Urothelium cell line (cell line): ENCODE measurements around the gene ZBTB7C.

ENCODE experiments used
- DNase-seq: peaks from one replicate; pipeline ENCODE4 v3.0.0; 2011; ENCODE audit warnings: low spot score, mixed read lengths
- FAIRE-seq: peaks from 2 replicates; lab custom pipeline; 2011; peaks lifted over from hg19 to GRCh38; lab: Jason Lieb, UNC

Gene ZBTB7C

DNA sequence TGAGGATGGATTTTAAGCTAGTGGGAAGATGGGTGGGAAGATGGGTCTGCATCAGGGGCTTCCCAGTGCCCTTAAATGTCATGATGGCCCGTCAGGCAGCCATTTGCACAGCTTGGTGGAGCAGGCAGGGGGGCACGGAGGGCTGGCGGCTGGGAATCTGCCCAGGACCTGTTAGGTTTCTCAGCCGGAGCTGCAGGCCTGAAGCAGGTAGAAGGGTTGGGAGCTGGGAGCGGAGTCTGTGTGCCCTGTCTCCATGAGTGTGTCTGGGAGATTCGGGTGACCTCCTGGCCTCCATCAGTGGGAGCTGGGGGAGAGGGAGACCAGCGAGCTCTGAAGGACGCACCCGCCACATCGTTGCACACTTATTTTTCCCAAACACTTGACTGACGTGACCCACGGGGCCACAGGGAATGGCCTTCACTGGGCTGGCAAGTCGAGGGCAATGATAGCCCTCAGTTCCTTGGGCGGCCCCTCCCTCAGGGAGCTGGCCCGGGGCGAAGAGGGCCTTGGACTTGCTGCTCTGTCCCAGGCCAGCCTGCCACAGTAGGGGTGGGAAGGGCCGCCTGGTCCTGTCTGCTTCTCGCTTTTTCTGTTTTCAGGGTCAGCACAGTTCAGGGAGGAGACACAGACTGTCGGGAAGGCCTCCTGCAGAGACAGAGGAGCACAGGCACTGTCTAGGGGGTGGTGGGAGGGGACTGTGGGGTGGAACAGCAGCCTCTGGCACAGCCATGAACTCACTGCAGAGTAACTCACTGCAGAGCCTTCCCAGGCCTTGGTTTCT lies 236.8 kb downstream of the ZBTB7C start:
- DNase-seq (no peak), FAIRE-seq (no peak)

DNA sequence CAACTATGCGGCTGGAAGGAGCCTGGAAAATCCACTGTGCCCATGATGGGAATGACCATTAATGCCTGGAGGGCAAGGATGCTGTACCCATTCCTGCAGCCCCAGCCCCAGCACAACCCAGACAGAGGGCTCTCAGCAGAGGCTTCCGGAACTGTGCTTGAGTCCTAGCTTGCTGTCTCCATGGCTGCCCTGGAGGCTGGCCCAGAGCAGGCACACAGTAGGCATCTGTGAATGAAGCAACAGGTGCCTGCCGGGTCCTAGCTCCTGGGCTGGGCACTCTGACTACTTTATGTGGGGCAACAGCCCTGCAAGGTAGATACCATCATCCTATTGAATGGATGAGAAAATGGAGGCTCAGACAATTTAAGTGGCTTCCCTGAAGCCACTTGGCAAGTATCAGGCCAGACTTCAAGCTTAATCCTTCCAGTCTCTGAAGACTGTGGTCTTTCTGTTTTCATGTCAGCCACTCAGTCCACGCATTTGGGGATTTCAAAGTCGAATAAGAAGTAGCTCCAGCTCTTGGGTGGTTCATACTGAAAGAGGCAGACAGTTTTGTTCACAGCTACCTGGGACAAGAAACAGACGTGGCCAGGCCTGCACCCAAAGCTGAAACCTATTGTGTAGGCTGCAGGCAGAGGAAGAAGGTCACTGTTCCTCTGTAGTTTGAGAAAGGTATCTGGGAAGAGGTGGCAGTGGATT lies 237.5 kb downstream of the ZBTB7C start:
- no peak for FAIRE-seq
- DNase-seq: no peak

DNA sequence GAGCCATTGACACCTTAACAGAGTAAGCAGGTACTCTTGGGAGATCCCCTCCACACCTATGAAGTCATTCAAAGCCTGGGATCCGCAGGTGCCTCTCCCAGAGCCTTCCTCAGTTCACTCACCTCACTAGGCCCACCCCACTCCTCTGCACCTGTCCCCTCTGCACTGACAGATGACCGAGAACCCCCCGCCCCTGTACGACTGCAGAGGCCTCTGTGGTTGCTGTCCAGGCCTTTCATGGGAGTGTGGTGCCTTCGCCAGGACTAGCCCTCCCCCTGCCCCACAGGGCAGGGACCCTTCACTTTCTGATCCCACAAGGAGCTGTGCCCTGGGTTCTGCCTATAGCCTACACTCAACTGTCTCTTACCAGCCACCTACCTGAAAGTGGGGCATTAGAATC lies 238.5 kb downstream of the ZBTB7C start:
- DNase-seq (no peak), FAIRE-seq (no peak)

DNA sequence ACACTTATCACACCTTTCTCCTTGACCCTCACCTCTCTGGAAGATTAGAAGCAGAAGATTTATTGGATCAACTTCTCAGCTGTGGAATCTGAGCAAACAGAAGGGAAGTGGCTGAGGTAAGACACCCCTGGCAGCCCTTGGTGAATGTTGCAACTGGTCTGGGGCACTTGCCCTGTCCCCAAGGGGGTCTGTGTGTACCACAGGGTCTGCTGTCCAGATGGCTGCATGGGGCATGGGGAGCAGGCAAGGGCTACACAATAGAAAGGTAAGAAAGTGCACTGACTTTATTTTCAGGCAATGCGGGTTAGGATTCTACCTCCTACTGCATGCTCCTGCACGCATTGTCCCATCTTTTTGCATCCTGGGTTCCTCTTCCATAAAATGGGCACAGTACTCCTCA lies 240.3 kb downstream of the ZBTB7C start:
- DNase-seq: no peak
- FAIRE-seq: no peak

DNA sequence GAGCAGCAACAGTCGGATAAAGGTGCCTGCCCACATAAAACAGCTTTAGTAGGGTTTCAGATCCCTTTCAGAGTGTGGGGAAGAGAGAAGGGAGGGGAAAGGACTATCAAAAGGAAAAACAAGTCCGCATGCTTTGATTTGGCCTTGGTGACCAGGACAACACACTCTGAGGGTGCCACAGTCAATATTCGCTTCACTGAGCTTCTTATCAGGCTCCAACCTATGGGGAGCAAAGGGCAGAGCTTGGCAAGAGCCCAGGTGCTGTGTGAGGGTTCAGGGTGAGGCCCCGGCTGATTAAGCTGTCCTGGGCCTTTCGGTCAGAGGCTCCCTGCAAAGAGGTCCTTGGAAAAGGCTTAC lies 241.3 kb downstream of the ZBTB7C start:
- FAIRE-seq (no peak), DNase-seq (no peak)

DNA sequence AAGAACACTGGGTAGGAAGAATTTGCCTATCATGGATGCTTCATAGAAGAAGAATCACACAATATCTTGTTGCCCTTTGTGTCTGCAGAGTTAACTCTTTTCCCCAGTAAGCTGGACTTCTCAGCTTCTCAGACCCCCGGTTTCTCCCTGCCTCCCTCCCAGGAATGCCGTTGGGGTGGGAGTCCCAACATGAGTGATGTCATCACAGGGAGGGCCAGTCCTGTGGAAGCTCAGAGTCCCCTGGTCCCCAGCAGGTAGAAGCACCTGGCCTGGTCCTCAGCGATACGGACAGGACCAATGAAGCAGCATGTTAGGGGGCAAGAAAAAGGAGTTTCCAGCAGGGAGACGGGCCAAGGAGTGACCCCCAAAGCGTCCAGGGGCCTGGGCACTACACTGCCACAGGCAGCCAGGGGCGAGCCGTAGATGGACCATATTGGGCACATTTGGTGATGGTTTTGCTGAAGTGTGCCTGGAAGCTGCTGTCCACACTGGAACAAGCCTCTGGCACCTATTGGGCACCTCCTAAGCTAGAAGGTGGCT lies 242.8 kb downstream of the ZBTB7C start:
- DNase-seq: no peak
- FAIRE-seq: no peak

DNA sequence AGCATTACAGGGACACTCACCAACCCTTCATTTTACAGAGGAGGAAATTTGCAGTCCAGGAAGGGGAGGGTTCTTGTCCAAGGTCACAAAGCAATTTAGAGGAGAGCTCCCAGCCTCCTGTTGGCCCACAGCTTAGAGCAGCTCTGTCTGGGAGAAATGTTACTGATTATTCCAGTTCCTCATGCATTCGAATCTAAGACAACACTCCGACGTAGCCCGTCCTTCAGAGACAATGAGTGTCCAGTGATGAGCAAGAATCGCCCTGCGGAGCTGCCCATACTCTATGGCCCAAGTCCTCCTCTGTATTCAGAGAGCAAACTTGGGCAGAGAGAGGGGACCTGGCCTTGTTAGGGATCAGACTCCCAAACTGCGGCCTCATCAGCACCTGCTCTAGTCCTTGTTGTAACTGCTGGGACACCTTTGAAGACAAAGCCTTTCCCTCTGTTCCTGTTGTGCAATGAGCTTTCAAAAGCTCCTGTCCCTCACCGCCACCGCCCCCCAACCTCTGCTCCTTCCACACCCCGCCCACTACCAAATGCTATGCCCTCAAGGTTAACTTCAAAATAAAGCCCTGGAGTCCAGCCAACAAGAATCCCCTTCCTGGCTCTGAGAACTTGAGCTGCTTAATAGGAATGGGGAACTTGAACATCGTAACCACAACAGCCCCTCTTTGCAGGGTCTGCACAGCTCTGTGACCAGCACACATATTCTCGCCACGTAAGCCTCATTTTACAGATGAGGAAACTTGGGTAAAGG lies 243.9 kb downstream of the ZBTB7C start:
- FAIRE-seq (no peak), DNase-seq (no peak)

DNA sequence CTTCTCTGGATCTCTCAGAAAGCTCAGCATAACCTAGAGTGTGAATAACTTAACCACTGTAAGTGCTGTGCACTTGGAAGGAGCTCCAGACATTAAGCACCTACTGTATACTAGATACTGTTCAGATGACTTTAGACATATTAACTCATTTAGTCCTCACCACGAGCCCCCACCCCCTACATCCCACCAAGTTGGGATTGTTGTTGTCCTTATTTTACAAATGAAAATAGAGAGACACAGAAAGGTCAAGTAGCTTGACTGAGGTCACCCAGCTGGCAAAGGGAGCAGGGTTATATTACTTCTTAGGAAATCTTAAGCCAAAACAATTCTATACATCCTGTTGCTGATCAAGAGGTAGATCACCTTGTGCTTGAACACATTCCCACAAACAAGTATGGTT lies 244.5 kb downstream of the ZBTB7C start:
- DNase-seq (no peak), FAIRE-seq (no peak)

DNA sequence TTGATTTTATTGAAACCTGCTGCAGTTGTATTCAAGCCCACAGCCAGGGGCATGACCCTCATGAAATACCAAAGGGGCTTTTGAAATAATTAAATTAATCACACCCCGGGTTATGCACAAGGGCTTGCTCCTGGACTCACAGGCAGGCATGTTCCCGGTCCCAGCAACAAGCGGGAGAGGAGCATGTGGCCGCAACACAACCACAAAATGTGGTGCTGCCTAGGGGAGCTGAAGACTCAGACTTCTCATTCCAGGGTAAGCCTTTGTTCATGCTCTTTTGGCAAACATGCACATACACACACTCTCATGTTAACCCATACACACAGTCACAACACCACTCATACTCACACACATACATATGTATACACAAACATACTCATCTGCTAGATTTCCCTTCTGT lies 245.1 kb downstream of the ZBTB7C start:
- DNase-seq: no peak
- no peak for FAIRE-seq

DNA sequence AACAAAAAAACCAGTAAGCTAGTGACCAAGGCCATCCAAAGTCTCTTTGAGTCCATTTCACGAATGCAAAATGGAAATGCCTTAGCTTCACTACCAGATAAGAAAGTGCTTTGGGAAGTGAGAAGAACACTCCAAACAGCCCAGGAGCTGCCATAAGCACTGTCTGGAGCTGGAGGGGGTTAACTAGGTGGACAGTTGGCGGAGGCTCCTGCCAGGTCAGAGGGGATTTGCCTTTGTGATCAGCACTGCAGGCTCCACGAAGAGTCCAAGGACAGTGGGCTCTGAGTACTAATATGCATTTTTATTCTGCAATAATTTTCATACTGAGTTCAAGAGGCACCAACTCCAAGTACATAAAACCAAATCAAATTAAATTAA lies 245.5 kb downstream of the ZBTB7C start:
- DNase-seq (no peak), FAIRE-seq (no peak)

DNA sequence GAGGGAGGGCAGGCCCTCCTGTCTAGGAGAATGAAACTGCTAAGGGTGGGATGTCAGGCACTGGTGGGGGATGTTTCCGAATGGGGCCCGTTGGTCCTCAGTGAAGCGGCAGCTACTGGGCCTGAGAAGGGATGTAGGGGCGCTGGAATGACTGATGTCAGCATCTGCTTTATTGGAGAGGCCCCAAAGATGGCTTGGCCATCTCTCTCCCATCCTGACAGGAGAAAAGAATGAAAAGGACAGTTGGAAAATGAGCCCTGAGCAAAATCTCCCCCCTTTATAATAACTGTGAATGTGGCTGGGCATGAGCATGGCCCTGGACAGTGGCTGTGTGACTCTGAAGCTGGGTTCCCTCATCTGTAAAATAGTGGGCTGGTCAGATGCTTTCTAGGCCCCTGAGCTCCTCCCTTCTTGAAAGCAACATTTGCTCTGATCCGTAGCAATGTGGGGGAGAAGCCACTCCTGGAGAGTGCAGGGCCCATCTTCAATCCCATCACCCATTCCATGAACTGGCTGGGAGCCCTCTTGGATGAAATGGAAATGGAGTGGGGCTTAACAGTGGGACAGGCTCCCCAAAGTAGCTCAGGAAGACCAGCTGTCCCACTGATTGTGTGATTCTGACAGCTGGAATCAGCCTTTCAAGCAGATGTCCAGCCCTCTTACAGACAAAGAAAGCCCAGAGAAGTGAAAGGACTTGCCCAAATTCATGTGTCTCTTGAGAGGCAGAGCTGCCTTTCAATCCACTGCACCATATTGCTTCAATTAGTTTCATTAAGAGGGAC lies 246.0 kb downstream of the ZBTB7C start:
- no peak for DNase-seq
- no peak for FAIRE-seq

DNA sequence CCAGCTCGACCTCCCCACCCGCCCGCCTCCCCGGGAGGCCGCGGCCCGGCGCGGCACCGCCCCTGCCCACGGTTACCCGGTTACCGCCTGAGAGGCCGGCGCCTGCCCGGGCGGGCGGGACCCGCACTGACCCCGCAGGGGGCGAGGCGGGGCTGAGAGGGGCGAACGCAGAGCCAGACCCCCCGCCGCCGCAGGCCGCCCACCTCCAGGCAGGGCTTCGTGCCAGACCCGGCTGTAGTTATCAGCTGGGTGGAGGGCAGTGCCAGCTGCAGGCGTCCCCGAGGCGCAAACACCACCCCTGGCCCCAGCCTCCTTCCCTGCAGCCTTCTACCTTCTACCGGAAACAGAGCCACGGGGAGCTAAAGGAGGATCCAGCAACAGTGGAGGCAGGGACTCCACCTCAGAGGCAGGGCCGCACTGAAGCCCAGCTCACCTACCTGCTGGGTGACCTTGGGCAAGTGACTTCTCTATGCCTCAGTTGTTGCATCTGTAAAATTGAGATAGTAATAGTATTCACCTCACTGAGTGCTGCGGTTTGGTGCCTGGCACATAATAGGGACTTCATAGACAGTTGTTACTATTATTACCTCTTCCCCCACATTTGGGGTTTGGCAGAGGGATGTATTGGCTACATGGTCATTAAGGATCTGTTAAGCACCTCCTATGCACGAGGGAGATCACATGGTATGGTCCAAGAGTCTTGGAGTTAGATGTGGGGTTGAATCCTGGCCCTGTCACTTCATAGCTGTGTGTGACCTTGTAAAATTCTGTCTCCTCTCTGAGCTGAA lies 247.1 kb downstream of the ZBTB7C start:
- DNase-seq: peak; percentile 61
- no peak for FAIRE-seq

DNA sequence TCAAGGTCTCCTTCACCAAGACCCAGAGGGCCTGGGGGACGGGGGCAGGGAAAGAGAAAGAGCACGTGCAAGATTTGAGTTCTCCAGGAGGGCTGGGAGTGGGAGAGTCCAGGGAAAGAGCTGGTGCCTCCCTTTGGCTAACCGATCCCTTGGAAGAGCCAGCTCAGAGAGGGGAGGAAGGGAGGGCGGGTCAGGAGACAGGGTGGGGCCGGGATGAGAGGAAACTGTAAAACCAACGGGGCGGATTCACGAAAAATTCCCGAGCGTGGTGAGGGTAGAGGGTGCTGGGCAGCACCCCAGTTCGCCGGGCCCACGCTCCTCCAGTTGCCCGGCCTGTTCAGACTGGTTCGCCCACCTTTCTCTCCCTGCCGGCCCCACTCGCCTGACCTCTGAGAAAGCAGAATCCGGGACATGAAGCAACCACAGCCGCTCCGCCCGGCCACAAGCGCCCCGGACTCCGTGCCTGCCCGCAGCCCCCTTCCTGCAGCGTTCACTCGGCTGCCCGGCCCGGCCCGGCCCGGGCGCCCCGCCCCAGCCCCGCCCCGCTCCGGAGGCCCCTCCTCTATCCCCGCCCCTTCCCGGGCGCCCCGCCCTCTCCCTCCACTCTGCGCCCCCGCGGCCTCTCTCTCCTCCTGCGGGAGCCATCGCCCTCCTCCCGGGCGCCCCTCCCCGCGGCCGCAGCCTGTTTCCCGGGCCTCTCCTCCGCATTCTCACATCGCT lies 247.8 kb downstream of the ZBTB7C start:
- no peak for FAIRE-seq
- DNase-seq: peak; percentile 85

DNA sequence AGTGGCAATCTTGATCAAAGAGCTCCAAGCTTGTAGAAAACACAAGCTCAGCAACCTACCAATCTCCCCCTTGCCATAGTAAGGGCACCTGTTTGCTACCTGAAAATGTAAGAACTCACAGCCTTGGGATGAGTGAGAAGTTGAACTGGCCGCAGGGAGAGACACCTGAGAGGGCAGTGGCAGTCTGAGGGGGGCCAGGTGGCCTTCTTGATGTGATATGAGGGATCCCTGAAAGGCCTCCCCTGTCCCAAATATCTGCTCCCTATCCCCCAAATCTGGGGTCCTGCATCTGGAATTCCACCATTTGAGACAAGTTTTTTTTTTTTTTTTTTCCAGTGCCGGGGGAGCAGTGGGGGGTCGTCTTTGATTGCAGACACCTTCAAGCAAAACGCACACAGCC lies 248.6 kb downstream of the ZBTB7C start:
- DNase-seq (no peak), FAIRE-seq (no peak)

DNA sequence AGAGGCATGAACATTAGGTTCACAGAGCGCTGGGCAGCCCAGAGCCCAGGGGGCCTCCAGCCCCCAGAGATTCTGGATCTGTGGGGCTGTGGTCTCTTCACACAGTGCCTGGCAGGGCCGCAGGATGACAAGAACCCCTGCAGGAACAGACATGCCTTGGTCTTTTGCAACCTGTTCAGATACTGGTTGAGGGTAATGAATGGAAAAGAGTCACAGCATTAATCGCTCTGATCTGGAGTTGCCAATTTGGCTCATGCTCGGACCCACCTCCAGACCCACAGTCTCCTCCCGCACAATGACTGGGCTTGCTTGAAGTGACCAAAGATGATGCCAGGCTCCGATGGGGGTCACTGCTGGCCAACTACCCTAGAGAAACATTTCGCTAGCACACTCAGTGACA lies 249.4 kb downstream of the ZBTB7C start:
- no peak for FAIRE-seq
- no peak for DNase-seq

DNA sequence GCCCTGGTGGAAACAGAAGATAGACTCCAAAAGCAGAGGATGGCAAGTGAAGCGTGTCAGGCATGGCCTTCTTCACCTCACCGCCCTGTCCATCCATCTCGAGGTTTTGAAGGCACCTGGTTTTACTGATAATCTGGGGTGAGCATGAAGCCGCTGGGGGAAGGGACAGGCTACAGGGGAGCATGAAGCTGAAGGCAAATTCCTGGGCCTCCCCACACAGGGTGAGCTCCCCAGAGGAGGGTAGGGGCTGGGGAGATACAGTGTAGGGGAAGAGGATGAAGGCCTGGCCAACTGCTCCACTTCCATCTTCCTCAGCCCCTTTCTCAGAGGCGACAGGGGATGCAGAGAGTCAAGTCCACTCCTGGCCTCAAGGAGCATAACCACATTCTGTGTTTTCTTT lies 250.5 kb downstream of the ZBTB7C start:
- FAIRE-seq (no peak), DNase-seq (no peak)

DNA sequence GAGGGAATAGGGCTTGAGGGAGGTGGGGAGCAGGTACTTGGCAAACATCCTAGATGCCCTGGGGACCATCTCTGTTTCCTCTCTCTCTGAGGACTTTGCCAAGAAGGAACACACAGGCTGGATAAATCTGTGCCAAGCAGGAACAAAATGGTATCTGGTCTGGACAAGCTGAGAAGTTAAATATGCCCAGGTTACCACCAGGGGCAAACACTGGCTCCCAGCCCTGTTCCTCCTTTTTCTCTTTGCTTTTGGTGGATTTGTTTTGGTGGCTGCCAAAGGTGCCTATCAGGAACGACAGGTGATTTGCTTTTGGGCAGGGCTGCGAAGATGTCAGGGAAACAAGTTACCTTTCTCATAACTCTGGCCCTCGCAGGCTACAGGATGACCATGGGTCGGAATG lies 251.2 kb downstream of the ZBTB7C start:
- FAIRE-seq (no peak), DNase-seq (no peak)

DNA sequence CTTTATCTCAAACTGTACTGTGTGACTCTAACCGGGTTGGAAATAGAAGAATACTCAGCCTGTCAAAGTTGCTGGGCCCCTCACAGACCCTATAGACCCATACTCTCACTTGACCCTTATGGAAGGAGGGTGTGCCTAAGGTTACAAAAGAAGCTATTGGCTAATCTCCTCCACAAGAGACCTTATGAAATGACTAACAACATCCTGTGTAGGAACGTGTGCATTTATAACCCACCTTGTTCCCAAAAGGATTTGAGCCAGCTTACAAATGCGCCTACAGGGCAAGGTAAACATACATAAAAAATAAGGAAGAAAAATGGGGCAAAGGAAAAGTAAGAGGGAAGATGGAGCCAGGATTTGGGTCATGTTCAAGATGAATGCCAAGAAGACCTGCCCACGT lies 253.3 kb downstream of the ZBTB7C start:
- FAIRE-seq: no peak
- DNase-seq: no peak

DNA sequence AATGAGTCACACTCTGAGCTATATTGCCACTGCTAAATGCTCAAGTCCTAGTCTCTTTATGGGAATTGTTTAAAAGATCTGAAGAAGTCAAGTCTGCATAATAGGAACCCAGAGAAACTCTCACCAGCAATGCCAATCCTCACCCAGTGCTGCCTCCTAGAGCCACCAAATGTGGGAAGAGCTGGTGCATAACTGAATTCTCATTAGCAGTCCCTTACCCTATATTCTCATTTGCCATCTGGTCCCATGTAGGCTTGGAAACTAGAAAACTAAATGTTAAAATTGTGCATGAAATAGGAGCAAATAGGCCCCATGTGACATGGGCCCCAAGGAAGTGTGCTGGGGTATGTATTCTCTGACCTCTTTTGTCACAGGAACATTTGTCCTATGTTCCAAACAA lies 254.4 kb downstream of the ZBTB7C start:
- no peak for FAIRE-seq

More for the DNA sequence above, 254.4 kb downstream of the ZBTB7C start:
- no peak for DNase-seq
